GM10847 (cell line): Measurements from ENCODE around the gene NTSR1.

Experiments used
- POLR2A ChIP-seq: IDR thresholded peaks from 2 replicates; pipeline ENCODE4 v1.6.1; 2011; ENCODE audit not compliant: insufficient read length; ENCODE audit errors: extremely low read depth

NTSR1 gene

DNA sequence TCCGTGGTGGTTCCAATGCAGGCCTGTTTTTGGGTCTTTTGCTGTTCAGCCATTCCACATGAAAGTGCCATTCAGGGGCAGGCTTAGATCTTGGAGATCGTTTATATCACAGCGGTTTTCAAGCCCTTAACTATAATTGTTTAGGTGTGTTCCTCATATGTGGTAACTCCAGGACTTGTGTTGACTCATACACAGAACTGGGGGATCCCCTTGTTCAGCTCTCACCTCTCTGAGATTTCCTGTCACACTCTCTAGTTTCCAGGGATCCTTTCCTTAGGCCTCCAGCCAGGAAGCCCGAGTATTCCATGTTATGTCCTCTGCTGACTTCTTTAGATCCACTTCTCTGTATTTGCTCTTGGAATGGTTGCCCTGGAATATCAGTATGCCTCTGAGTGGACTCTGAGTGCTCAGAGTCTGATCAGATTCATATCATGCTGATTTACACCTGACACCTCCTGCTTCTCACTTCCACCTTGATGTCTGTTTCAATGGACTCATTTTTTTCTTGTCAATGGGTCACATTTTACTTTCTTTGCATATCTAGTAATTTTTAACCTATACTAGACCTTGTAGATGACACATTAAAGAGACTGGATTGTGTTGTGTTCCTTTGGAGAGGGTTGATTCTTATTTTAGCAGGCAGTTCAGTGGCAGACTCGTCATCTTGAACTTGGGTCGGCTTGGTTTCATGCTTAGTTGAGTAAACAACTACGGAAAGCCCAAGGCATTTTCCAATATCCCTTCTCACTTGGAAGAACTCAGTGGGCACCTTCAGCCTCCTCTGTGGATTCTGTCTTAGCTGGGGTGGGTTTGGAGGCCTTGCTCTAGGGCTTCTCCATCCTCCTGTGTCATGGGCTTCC is 13.1 kb downstream of the NTSR1 start:
- TF ChIP-seq POLR2A, result no peak

DNA sequence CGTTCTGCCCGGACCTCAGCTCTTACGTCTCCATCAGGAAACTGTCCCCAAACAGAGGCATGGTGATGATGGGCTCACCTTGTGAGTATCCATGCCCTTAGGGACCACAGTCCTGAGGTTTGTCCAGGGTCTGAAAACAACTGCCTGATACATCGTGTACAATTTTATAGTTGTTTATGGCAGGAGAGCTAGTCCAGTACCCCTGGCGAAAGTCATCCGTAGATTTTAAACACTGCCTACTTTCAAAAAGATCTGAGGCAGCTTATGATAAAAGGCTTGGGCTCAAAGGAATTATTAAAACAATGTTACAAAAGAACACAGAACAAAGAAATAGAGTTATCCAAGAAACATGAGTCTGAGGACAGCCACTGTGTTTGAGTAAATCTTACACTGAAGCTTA is 14.0 kb downstream of the NTSR1 start:
- no peak for TF ChIP-seq POLR2A

DNA sequence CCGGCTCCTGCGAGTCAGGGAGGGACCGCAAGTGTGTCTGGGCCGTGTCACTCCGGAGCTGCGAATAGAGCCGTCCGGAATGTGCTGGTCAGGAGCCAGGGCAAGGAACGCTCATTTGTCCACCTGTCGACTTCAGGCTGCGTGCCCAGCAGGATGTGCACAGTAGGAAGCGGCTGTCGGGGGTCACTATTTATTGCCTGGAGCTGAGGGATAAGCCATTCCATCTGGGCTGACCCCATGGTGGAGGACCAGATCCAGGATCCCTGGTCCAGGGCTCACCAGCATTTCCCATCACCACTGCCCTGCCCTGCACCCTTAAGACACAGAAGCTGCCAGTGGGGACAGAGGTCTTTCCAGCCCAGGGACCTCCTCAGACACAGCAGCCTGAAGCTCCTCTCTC is 14.7 kb downstream of the NTSR1 start:
- no peak for TF ChIP-seq POLR2A

DNA sequence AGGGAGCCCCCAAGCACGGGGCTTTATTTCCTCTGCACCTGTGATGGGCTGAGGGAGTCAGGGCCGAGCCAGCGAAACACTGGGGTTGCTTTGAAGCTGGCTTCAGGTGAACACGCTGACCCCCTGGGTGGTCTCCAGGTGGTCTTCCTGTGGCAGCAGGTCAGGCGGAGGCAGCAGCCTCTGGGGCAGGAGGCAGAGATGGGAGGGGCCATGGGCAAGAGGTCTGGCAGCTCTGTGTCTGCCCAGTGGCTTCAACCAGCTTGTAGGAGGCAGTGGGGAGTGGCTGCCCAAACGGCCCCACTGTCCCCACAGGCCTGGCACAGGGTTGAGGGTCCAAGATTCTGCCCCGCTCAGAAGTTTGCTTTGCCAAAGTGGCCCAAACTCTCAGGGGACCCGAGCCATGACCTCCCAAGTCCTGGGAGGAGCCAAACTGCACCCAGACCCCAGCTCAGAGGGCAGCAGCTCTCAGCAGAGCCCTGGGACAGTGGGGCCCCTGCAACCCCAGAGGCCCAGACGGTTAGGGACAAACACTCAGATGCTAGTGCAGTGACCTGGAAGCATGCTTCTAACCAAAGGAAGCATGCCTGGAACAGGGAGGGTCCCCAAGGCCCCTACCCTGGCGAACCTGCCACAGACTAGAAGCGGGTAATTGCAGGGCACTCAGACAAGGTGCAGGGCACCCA is 15.3 kb downstream of the NTSR1 start:
- no peak for TF ChIP-seq POLR2A

DNA sequence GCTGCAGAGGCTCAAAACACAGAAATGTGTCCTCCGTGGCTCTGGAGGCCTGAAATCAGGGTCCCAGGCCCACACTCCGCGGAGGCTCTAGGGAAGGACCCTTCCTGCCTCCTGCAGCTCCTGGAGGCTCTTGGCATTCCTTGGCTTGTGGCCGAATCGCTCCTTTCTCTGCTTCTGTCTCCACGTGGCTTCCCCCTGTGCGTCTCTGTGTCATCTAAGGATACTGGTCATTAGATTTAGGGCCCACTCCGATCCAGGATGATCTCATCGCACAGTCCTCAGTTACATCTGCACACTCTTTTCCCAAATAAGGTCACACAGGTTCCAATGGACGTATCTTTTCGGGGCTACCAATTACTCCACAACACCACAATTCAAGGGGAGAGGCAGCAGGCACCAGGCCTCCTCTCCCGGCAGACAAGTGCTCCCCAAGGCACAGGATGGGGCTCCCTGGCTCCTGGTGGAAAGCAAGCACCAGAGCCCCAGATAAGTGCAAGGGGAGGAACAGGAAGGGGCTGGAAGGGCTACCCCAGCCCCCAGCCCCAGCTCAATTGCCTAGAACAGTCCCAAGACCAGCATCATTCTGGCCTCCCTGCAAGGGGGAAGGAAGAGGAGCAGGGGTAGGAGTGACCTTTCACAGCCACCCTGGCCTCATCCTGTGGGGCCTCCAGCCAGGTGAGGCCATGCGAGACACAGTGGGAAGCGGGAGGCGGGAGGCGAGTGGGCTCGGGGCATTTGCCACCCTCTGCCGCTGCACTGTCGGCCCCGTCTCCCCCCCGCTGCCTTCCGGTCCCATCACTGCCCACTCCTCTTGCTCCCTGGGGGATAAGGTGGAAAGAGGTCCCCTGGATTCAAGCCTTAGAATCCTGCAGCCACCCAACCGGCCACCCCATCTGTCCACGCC is 16.3 kb downstream of the NTSR1 start:
- TF ChIP-seq POLR2A, result no peak

DNA sequence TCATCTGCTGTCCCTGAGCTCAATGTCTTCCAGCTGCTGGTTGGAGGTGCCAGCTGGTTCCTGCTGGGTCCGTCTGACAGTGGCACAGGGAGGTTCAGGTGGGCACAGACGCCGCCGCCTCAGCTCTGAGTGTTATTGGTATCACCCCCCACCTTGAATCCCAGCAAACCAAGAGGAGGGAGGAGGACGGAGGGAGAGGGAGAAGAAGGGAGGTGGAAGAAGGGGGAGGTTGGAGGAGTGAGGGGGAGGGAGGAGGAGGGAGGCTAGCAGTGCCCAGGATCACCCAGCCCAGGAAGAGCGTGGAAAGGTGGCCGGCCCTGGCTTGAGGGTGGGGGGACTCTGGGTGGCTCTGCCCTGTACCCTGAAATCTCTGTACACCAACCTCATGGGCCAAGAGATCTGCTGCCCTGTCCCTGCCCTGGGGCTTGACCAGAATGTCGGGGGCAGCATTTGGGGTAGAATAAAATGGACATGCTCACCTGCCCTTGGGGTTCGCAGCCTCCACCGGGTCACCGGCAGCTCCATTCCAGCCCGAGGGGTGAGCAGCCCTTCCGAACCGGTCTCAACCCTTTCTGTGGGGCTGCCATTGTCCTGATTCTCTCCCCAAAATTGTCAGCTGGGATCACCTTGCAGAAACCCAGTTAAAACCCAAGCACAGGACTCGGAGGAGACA is 17.1 kb downstream of the NTSR1 start:
- no peak for TF ChIP-seq POLR2A

DNA sequence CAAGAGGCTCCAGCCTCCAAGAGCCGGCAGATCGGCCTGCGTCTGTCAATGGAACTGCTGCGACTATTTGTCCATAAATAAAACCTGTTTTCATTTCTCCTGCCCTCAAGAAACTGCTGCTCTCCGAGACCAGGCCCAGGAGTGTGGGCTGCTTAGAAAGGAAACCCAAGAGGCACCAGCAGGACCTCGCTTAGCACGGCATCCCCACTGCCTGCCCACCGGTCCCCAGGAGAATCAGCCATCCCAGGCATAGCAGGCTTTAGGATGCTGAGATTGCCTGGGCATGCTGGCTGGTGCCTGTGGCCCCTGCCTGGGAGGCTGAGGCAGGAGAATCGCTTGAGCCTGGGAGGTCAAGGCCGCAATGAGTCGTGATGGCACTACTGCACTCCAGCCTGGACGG is 17.6 kb downstream of the NTSR1 start:
- no peak for TF ChIP-seq POLR2A

DNA sequence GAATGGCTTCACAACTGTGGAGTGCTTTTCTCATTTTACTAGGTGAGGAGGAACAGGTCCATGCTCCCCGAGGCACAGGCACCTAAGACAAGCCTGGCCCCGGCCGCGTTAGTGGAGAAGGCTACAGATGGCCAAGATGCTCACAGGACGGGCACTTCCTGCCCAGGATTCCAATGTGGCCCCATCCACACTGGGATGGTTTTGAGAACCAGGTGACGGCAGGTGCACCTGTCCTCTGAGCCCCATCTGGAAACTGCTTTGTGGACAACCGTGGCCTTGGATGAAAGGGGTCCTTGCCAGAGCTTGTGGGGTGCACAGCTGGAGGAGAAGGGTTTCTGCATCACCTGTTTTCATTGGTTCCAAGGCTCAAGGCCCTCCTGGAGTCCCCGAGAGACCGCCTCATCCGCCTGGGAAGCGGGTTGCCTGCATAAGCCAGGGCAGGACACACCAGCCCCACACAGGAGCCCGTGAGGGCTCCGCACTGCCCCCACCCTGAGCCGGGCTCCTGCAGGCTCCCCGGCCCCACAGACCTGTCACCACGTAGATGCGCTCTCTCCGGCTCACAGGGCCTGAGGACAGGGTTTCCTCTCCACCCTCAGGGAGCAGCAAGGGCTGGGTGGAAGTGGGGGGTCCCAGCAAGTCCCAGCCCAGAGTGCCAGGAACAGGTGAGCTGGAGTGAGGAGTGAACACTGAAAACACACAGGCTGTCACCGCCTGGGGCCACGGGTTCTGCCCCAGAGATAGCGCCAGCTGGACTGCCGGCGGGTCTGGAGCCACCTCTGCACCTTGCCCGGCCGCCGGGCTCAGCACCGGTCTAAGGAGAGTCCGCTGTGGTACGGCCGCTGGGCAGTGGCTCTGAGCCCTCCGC is 18.3 kb downstream of the NTSR1 start:
- no peak for TF ChIP-seq POLR2A

DNA sequence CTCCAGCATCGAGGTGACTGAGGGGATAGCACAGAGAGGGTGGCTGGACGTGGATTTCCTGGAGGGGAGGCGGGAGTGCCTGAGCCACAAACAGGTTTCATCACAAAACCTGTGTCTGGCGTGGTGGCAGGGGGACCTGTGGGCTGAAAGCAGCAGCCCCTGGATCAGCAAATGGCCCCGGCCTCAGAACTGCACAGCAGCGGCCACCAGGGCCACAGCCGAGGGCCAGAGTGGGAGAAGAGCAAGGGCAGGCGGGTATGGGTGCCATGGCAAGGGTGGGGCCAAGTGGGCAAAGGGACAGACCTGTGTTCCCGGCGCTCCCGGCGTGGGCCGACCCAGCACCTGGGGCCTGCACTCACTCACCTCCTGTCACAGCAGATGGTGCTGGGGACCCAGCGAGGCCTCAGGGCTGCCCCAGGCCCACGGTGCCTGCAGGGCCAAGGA is 19.0 kb downstream of the NTSR1 start:
- no peak for TF ChIP-seq POLR2A

DNA sequence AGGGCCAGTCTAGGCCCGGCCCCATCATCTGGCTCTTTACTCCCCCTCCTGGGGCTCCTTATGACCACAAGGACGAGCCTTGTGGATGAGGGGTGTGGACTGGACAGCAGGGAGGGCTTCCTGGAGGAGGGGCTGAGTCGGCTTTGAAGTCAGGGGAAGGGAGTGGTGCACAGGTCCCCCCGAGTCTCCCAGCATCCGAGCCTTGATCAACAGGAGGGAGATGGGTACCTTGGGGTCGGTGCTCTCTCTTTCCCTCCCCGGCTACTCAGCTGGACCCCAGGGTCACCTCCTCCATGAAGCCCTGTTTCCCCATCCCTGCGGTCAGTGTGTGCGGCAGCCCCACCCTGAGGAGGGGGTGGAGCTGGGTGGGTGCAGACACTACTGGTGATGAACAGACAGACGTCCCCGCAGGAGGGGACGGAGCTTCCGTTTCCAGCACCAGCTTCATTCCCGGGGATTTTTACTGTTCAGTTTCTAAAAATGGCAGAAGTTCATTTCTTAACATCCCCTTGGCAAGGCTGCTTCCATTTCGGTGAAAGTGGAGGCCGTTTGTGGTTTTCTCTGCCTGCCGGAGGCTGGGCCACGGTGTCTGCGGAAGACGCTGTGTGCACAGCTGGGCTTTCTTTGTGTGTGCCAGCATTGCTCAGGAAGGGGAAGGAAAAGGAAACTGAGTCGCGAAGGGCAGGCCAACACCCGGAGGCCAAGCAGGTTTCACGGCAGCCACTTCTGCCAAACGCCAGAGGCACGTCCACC is 19.6 kb downstream of the NTSR1 start:
- TF ChIP-seq POLR2A, result no peak

DNA sequence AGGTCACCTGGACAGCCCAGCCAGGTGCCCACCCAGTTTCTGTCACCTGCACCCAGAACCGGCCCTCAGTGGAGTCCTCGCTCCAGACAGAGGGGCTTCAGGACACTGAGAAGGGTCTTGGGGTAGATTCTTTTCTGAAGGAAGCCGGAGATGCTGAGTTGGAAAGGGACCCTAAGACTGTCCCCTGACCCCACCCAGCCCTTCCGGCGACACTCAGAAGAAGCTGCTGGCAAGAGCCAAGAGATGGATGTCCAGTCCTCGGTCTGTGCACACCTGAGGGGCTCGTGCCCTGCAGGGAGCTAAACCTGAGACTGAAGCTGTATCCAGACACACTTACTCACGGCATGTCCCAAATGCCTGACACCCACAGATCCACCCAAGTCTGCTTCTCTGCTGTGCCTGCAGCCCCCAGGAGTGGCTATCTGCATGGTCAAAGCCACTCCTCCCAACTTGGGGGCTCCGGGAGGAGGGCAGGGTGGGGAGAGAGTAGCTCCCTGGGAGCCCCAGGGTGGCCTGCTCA is 20.2 kb downstream of the NTSR1 start:
- TF ChIP-seq POLR2A, result no peak

DNA sequence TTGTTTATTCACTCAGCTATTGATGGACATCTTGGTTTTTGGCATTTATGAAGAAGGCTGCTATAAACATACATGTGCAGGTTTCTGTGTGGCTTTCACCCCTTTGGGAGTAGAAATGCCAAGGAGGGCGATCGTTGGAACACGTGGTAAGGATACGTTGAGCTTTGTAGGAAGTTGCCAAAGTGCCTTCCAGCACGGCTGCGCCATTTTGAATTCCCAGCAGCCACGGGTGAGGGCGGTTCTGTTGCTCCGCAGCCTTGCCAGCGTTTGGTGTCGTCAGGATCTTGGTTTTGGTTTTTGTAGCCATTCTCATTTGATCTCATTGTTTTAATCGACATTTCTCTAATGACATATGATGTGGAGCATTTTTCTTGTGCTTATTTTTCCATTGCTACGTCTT is 21.8 kb downstream of the NTSR1 start:
- no peak for TF ChIP-seq POLR2A
